Pancreas (tissue), 10 donors: Measurements from ENCODE around the gene NXPH1. TPM values are rescaled to one million over a fixed set of nuclear protein-coding genes. Genes with fewer than 3 reads are reported as not detected.
"Not testable (repeated sequence)": the region's sequence is repeated elsewhere in the genome, so short reads cannot be mapped to it uniquely, and the experiment has no call there.

Experiments
- ATAC-seq, 4 donors: fragments of 200-7000 bp; cut with Tn5 transposase; one replicate each; pipeline versions ENCODE4 v1.8.0 to v1.9.1; 2020; ENCODE audit warnings: mild to moderate bottlenecking in 4 of 4, moderate library complexity in 4 of 4
- DNase-seq, 6 donors: peaks; one replicate each; pipeline ENCODE4 v3.0.0-alpha.2; 2020
- FAIRE-seq: peaks from 2 replicates; lab custom pipeline; 2012; peaks lifted over from hg19 to GRCh38; lab: Jason Lieb, UNC
- H3K27ac ChIP-seq, 4 donors: fragments of 200-600 bp; sonication (generic); 1 replicate in 3 of 4; 2 replicates in 1 of 4; pipeline versions ENCODE4 v1.5.0 to v1.8.0; 2020
- H3K27me3 ChIP-seq, 4 donors: fragments of 200-600 bp; one replicate each; pipeline ENCODE4 v1.8.0; 2021
- H3K36me3 ChIP-seq, 3 donors: fragments of 200-600 bp; sonication (generic) in 1 of 3; one replicate each; pipeline versions ENCODE4 v1.5.0 to v1.8.0; 2020 to 2021
- H3K4me1 ChIP-seq, 3 donors: fragments of 200-600 bp; one replicate each; pipeline ENCODE4 v1.8.0; 2021
- H3K4me3 ChIP-seq, 4 donors: fragments of 200-600 bp; sonication (generic) in 2 of 4; one replicate each; pipeline versions ENCODE4 v1.5.0 to v1.8.0; 2020 to 2021
- H3K9me3 ChIP-seq, 4 donors: fragments of 200-600 bp; one replicate each; pipeline ENCODE4 v1.8.0; 2021
- CTCF ChIP-seq, 4 donors: fragments of 200-600 bp; sonication (generic) in 3 of 4; IDR thresholded peaks; one replicate each; pipeline versions ENCODE4 v1.5.0 to v1.8.0; 2021; ENCODE audit warnings: antibody characterized with exemption in 4 of 4
- WGBS, 2 donors: extraction: QIAGEN DNeasy Blood & Tissue Kit; methylation state at CpG; one replicate each; pipeline ENCODE4 v1.1.7; 2013; 5-methylcytosine and 5-hydroxymethylcytosine counted together
- intact Hi-C, 3 donors: fragments of 100-400 bp; cut with DNase I; formaldehyde crosslinking; loops; one replicate each; pipeline versions ENCODE4 v1.11.1 to v1.14.2; 2022
- polyA plus RNA-seq, 2 donors: library from polyadenylated mRNA; stranded (reverse); fragments of 200-250 nt; gene quantifications; one replicate each; pipeline ENCODE4 v1.2.3, GENCODE V29; 2013
- total RNA-seq, 6 donors: library from RNA; stranded (reverse); fragmentation: NEBNext Ultra II Directional in 4 of 6; extraction: Animal tissue kit (Norgen Biotek cat#: 25700) in 4 of 6; gene quantifications; one replicate each; pipeline versions ENCODE4 v1.2.1 to v1.2.4, GENCODE V29; 2021 to 2023
- donor health status: healthy with polysubstance abuse.
- donor health status: DM: no; HTN: no; CAD: no; lungs with moderate emphysema.
- donor health status: DM: no; HTN: no; CAD: no.
- donor health status: control.
- donor health status: control.
- donor health status: Bipolar disorder and iron deficiency.
- donor health status: DM: yes; HTN: yes; CAD: no.
- donor health status: DM: no; HTN: no; CAD: no.
- donor health status: DM: no; HTN: no; CAD: no.
- donor health status: DM: yes; HTN: yes; CAD: no.

The NXPH1 gene
- total and polyA plus RNA-seq, 8 donors, result not detected

- DNase-seq, result no peak
- Histone ChIP-seq H3K9me3 (no peaks in the 10 kb centered on the region), H3K4me1 (no peaks in the 10 kb centered on the region), H3K36me3 (no peaks in the 10 kb centered on the region), H3K27me3 (no peaks in the 10 kb centered on the region), H3K27ac (no peak overlapping the region), H3K4me3 (no peak overlapping the region)
- intact Hi-C loops, result no loop called here
- FAIRE-seq, result no peak
- no peak for ATAC-seq
- no peak for TF ChIP-seq CTCF (IDR thresholded peaks at IDR 0.05)
These were observed 269.4 kb downstream of the NXPH1 start for GRCh38 chr7:8702807-8703206.

GRCh38 chr7:8710124-8710523 is 276.7 kb downstream of the NXPH1 start:
- intact Hi-C loops, result no loop called here
- ATAC-seq, result no peak
- Histone ChIP-seq H3K4me1 (no peaks in the 10 kb centered on the region), H3K27ac (no peak overlapping the region), H3K36me3 (no peaks in the 10 kb centered on the region), H3K27me3 (no peaks in the 10 kb centered on the region), H3K9me3 (no peaks in the 10 kb centered on the region), H3K4me3 (no peak overlapping the region)
- DNase-seq, result no peak
- WGBS, 2 donors, result 47 to 53% methylated on average over 2 of the region's 2 CpGs
- TF ChIP-seq CTCF (IDR thresholded peaks at IDR 0.05), result no peak
- FAIRE-seq, result no peak

- no peak for TF ChIP-seq CTCF (IDR thresholded peaks at IDR 0.05)
- Histone ChIP-seq H3K4me1 (no peaks in the 10 kb centered on the region), H3K27me3 (no peaks in the 10 kb centered on the region), H3K4me3 (no peak overlapping the region), H3K9me3 (no peaks in the 10 kb centered on the region), H3K27ac (no peak overlapping the region), H3K36me3 (no peaks in the 10 kb centered on the region)
- FAIRE-seq (no peak), DNase-seq (no peak), ATAC-seq (no peak)
- intact Hi-C loops, result no loop called here
These were observed 281.4 kb downstream of the NXPH1 start for GRCh38 chr7:8714791-8715190.

- Histone ChIP-seq H3K27ac (no peak overlapping the region), H3K4me1 (no peaks in the 10 kb centered on the region), H3K4me3 (no peak overlapping the region), H3K36me3 (no peaks in the 10 kb centered on the region), H3K9me3 (no peaks in the 10 kb centered on the region), H3K27me3 (no peaks in the 10 kb centered on the region)
- intact Hi-C loops, result no loop called here
- TF ChIP-seq CTCF (IDR thresholded peaks at IDR 0.05), result no peak
- FAIRE-seq (no peak), ATAC-seq (no peak), DNase-seq (no peak)
- WGBS, 2 donors, result 78 to 85% methylated on average over 1 of the region's 1 CpG
These were observed 285.7 kb downstream of the NXPH1 start for GRCh38 chr7:8719102-8719501.

GRCh38 chr7:8724080-8724718 is 290.8 kb downstream of the NXPH1 start:
- no peaks in the 10 kb centered on the region for H3K9me3 ChIP-seq
- no peaks in the 10 kb centered on the region for H3K27me3 ChIP-seq
- ATAC-seq, result peak in 3 of 4 donors; percentile 78 to 80 (median 78)
- H3K4me1 ChIP-seq, result no peaks in the 10 kb centered on the region
- H3K36me3 ChIP-seq, result no peaks in the 10 kb centered on the region
- intact Hi-C loops, result loop anchor here in 1 of 3 donors (10.0 kb wide), 1 partner anchor 289 kb away; the partner anchor contains the start of gene NXPH1
- 19 to 21% methylated on average over 4 of the region's 4 CpGs for WGBS, 2 donors
- H3K4me3 ChIP-seq, result no peak overlapping the region
- TF ChIP-seq CTCF (IDR thresholded peaks at IDR 0.05), result peak in 2 of 4 donors; percentile 35
- DNase-seq, result peak; percentile 17 to 62 (median 30)
- no peak for FAIRE-seq
- H3K27ac ChIP-seq, result no peak overlapping the region

- H3K9me3 ChIP-seq, FAIRE-seq, H3K36me3 ChIP-seq, intact Hi-C loops, H3K4me3 ChIP-seq, H3K27ac ChIP-seq, H3K27me3 ChIP-seq, H3K4me1 ChIP-seq, ATAC-seq: not testable (repeated sequence)
- DNase-seq, result peak in 1 of 6 donors; percentile 39
- WGBS, 2 donors, result 80 to 89% methylated on average over 11 to 14 of the region's 14 CpGs
These were observed 298.3 kb downstream of the NXPH1 start for GRCh38 chr7:8731756-8732155.
